Neural progenitor cell (in vitro differentiated cells): Measurements from ENCODE around the gene VPS51.

Experiments used
- EZH2 ChIP-seq: fragments of 200-600 bp; sonication (generic); IDR thresholded peaks from 2 replicates; pipeline ENCODE4 v1.6.1; 2017; ENCODE audit warnings: antibody characterized with exemption, mild to moderate bottlenecking, moderate library complexity
- EZH2phosphoT487 ChIP-seq: fragments of 200-600 bp; sonication (generic); IDR thresholded peaks from 2 replicates; pipeline ENCODE4 v1.6.1; 2017; ENCODE audit warnings: antibody characterized with exemption
- TF ChIP-seq, protein P1 (sequence below): fragments of 200-600 bp; sonication (generic); IDR thresholded peaks from 2 replicates; pipeline ENCODE4 v1.5.1; 2017; ENCODE audit warnings: antibody characterized with exemption, mild to moderate bottlenecking

GRCh38 chr11:65159012-65159411, 63.0 kb downstream of the VPS51 start:
- TF ChIP-seq, protein P1, sequence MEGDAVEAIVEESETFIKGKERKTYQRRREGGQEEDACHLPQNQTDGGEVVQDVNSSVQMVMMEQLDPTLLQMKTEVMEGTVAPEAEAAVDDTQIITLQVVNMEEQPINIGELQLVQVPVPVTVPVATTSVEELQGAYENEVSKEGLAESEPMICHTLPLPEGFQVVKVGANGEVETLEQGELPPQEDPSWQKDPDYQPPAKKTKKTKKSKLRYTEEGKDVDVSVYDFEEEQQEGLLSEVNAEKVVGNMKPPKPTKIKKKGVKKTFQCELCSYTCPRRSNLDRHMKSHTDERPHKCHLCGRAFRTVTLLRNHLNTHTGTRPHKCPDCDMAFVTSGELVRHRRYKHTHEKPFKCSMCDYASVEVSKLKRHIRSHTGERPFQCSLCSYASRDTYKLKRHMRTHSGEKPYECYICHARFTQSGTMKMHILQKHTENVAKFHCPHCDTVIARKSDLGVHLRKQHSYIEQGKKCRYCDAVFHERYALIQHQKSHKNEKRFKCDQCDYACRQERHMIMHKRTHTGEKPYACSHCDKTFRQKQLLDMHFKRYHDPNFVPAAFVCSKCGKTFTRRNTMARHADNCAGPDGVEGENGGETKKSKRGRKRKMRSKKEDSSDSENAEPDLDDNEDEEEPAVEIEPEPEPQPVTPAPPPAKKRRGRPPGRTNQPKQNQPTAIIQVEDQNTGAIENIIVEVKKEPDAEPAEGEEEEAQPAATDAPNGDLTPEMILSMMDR = no peak
- TF ChIP-seq EZH2 = no peak
- TF ChIP-seq EZH2phosphoT487 = no peak
